Epithelial cell of proximal tubule (primary cell): Measurements from ENCODE around the gene HYAL1. TPM values are rescaled to one million over a fixed set of nuclear protein-coding genes. Genes with fewer than 3 reads are reported as not detected.

ENCODE experiments used
- DNase-seq: peaks from one replicate; pipeline ENCODE4 v3.0.0-alpha.2; 2011; ENCODE audit warnings: low read depth
- H3K4me3 ChIP-seq: 2 replicates; pipeline ENCODE4 v1.5.1; 2011; ENCODE audit warnings: low read depth, mild to moderate bottlenecking, low read length
- CTCF ChIP-seq: conservative IDR thresholded peaks from 2 replicates; pipeline ENCODE4 v1.5.1; 2012; ENCODE audit warnings: low read depth, mild to moderate bottlenecking, low read length
- total RNA-seq: library from RNA; depleted of rRNA; stranded (reverse); fragments of >200 nt; gene quantifications from 2 replicates; pipeline ENCODE4 v1.2.3, GENCODE V29; 2015

Gene HYAL1
- total RNA-seq, 1 donor from 2014 or later = 1.3 TPM

GRCh38 chr3:50267280-50267913 is 36.0 kb downstream of the HYAL1 start:
- no peak for DNase-seq
- peak overlapping the region; percentile 68 for H3K4me3 ChIP-seq
- no peak for TF ChIP-seq CTCF

- H3K4me3 ChIP-seq = peak overlapping the region; percentile 68
- no peak for DNase-seq
- no peak for TF ChIP-seq CTCF
These were observed 36.5 kb downstream of the HYAL1 start for GRCh38 chr3:50266836-50267235.

GRCh38 chr3:50266017-50266416 is 37.4 kb downstream of the HYAL1 start:
- H3K4me3 ChIP-seq = peak overlapping the region; percentile 68
- TF ChIP-seq CTCF = no peak
- no peak for DNase-seq

- H3K4me3 ChIP-seq = no peak overlapping the region
- no peak for TF ChIP-seq CTCF
- no peak for DNase-seq
These were observed 37.8 kb downstream of the HYAL1 start for GRCh38 chr3:50265571-50265970.

GRCh38 chr3:50264964-50265485 is 38.3 kb downstream of the HYAL1 start:
- DNase-seq = no peak
- TF ChIP-seq CTCF = no peak

GRCh38 chr3:50264383-50264963 is 38.9 kb downstream of the HYAL1 start:
- DNase-seq = no peak
- no peak overlapping the region for H3K4me3 ChIP-seq
- no peak for TF ChIP-seq CTCF

More at GRCh38 chr3:50264964-50265485, 38.3 kb downstream of the HYAL1 start:
- no peak overlapping the region for H3K4me3 ChIP-seq
